HG03432 (cell line): Measurements from ENCODE around the gene SRGAP1.
A peak's percentile ranks its signal among the peaks of the same experiment; 100 is the strongest.
"Not testable (repeated sequence)": the region's sequence is repeated elsewhere in the genome, so short reads cannot be mapped to it uniquely, and the experiment has no call there.

Experiments used
- ATAC-seq: cut with Tn5 transposase; IDR thresholded peaks from one replicate; pipeline ENCODE4 v1.9.1; 2021; ENCODE audit warnings: mild to moderate bottlenecking, moderate library complexity; ENCODE audit not compliant: unreplicated experiment

The SRGAP1 gene

DNA sequence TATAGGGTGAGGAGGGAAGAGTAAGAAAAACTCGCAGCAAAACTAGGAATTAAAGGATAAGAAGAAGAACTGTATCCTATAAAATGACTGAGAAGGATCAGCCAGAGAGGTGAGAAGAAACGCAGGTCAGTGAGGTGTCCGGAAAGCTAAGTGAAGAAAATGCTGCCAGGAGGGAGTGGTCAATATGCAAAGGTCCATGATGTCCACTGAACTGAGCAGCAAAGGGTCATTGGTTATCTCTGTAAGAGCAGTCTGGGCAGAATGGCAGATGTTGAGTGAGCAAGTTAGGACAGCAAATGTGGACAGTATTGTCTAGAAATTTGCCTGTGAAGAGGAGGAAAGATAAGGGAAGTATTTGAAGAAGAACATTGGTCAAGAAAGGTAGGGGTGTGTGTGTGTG is 155.4 kb downstream of the SRGAP1 start:
- ATAC-seq = no peak

DNA sequence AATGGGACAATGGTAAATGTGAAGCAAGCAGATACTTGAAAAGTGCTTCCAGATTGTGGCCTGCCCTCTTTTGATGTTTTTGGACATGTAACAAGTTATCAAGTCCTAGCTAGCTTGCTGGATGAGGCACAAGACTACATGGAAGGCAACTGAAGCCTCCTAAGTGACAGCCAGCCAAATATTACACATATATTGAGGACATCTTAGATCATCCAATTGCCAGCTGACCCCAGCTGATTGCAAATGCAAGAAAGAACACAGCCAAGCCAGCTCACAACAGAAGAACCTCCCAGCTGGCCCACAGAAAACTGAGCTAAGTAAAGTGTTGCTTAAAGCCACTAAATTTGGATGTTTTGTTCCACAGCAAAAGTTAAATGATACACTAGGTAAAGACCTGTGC is 156.9 kb downstream of the SRGAP1 start:
- ATAC-seq = no peak

DNA sequence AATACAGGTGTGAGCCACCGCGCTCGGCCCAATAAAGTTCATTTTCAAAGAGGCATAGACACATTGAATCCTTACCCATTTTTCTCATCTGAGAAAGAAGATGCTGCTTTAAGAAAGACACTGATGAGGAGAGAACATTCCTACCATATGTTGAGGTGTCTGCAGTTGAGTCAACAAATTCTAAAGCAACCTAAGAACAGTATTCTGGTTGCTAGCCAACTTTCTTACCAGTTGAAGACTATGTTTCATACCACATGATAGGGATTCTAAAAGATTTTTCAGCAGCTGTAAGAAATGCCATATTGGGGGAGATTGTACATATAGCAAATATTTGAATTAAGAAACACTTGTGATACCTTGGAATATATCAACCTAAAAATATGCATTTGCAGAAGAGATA is 160.1 kb downstream of the SRGAP1 start:
- ATAC-seq = no peak

DNA sequence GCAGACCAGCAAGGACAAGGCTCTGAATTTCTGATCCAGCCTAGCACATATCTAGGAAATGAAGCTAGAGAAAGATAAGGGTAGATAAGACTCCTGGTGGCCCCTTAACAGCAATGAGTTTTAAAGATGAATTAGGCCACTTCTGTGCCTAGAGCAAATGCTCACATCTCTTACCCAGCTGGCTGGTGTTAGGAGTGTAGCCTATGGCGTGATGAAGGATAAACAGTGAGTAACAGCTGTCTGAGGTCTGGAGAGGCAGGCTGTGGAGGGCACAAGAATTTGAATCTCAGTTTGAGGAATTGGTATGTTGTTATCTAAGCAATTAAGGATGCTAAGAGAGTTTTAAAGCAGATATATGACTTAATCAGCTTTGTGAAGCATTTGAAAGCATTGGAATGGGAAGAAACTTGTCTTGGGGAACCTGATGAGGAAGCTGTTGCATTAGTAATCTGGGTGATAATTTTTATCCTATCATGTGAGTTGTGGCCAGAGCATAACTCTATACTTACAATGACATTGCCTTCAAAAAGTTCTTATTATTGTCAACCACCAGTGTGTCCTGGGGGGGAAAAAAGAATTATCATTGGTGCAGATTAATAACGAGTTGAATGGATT is 161.8 kb downstream of the SRGAP1 start:
- ATAC-seq = no peak

DNA sequence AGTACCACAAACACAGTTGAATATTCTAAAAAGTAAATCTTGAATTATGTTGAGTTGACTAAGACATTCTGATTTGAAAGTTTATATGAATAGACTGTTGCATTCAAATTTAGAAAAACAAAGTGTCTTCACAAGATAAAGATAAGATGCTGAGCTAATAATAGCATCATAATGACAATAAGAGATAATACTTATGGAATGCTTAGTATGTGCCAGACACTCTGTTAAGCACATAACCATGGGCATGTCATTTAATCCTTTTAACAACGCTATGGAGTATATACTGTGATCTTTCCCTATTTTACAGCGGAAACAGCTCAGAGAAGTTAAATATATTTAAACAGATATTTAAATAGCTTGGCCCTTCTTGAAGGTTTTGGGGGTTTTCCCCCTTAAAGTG is 163.4 kb downstream of the SRGAP1 start:
- no peak for ATAC-seq

DNA sequence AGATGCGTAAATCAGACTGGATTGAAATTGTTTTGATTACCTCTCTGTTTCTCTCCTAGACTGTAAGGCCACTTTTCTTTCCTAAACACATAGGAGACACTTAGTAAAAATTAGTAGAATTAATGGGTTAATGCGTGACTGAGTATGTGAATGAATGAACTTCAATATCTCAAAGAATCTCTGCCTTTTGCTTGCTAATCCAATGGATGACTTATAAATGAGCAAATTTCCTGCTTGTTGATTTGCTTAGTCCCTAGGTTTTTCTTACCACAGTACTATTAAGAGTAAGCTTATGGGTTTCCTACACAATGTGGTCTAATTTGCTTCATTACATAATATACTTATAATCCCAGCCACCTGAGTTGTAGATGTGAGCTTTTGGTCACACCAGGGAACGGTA is 164.1 kb downstream of the SRGAP1 start:
- no peak for ATAC-seq

DNA sequence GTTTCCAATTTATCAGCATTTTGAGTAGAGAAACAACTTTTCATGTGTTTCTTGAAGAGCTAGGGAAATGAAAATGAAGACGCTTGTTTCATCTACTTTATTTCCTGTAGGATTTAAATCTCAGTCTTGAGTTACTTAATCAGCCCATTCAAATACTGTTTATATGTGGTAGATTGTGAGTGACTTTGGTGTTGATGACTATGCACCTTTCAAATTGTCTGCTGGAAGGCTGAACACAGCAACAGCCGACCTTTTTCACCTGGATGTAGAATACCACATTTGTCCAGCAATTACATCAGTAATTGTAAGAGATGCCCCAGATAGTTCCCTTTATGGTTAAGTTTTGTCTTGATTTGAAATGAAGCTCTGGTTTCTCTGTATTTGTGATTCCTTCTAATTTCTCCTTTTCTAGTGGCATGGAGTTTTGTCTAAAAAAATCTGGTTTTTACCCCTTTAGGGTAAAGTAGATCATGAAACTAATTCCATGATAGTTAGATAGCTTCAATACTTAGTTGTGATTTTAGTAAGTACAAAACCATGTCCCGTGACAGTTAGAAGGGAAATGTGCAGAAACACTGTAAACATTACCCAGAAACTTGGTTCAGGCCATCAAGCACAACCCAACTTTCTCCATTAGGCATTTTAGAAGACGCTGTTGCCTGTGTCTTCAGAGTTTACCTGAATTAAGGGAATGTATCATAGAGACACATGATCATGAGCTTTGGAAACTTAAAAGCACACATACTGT is 165.0 kb downstream of the SRGAP1 start:
- ATAC-seq = peak; percentile 57

DNA sequence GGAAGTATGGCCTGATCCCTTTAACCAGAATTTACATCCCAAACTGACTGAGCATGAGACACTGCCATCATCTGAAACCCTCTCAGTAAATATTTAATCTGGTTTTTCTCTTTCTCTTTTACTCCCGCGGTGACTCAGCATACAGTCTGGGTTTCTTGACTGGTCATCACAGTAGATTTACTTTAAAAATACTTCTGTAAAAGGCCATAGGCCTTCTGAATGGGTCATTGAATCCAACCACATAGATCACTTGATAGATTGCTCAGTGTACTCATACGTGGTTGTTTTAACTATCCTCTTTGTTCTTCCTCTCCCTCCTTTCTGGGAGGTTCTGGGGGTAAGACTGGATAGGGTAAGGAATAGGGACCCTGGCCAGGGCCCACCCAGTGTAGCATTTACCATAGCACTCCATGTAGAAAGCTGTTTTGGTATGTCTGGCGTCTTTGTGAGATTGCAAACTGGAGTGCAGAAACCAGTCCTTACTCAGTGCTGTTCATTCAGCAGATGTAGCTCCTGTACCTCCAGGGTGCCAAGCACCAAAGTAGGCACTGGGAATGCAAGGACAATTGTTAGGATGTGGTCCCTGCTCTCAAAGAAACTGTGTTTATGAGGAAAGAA is 165.7 kb downstream of the SRGAP1 start:
- ATAC-seq = peak; percentile 86

DNA sequence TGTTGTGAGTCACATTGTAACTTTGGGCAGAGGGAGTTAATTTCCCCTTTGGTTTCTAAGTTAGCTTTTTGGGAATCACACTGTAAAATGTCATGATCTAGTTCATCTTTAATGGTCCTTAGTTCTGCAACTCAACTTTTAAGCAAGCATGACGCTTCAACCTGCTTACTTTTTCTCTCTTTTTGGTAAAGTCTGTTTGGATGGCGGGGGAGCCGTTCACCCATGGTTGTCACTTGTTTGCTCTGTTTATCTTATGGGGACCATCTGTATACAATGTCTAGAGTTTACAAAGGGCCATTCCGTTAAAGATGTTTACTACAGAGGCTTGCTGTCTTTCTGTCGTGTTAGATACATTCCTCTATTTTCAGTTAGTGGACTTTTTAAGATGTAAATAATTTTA is 172.0 kb downstream of the SRGAP1 start:
- ATAC-seq = no peak

DNA sequence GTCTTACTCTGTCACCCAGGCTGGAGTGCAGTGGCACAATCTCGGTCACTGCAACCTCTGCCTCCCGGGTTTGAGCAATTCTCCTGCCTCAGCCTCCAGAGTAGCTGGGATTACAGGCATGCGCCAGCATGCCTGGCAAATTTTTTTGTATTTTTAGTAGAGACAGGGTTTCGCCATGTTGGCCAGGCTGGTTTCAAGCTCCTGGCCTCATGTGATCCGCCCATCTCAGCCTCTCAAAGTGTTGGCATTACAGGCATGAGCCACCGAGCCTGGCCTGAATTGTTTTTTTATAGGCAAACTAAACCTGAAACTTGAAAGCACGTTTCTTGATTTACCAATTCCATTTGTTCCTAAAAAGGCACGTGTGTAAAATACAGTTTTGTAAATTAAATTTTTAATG is 173.6 kb downstream of the SRGAP1 start:
- not testable (repeated sequence) for ATAC-seq

DNA sequence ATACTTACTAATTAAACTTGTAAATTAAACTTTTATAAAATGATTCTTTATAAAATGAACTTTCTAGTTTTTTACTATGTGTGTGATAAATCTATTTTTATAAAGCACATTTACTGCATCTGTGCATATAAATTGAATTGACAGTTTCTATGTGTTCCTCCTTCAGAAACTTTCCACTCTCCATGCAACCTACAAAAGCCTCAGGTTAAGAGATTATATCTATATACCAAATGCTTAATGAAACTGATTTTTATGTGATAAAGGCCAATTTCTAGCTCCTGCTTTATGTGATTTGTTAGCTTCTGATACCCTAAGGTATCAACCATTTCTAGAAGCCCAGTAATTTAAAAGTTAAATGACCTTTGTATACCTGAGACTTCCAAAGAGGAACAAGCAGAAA is 174.0 kb downstream of the SRGAP1 start:
- no peak for ATAC-seq

DNA sequence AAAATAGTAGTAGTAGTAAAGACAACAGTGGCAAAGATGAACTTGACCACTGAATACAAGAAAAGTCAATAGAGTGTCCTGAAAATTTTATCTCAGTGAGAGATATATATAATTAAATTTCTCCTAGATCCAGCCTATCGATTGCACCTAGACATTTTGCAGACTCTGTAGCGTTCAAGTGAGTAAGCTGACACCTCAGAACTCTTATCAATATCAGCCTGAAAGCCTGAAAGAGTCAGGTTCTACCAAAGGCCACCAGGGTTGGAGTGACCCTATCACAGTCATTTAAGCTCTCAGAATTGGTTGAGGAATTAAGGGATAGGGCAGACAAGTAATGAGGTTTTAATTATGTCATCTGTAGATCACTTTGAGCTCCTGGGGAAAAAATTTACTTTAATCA is 174.6 kb downstream of the SRGAP1 start:
- ATAC-seq = no peak

DNA sequence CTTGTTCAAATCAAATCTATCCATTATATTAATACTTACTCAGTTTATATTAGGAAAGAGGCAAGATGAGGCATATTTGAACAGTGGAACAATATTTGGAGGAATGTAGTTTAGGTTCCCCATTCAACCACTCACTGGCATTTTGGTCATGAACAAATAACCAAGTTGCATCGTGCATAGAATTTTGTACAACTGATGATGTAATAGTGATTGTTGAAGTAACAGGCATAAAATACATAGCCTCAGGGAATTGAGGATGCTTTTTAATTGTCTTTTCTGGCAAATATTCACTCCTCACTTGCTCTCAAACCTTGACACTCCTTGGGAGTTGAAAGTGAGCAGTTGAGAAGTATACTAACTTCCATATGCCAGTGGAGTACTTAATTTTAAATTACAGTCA is 175.2 kb downstream of the SRGAP1 start:
- no peak for ATAC-seq

DNA sequence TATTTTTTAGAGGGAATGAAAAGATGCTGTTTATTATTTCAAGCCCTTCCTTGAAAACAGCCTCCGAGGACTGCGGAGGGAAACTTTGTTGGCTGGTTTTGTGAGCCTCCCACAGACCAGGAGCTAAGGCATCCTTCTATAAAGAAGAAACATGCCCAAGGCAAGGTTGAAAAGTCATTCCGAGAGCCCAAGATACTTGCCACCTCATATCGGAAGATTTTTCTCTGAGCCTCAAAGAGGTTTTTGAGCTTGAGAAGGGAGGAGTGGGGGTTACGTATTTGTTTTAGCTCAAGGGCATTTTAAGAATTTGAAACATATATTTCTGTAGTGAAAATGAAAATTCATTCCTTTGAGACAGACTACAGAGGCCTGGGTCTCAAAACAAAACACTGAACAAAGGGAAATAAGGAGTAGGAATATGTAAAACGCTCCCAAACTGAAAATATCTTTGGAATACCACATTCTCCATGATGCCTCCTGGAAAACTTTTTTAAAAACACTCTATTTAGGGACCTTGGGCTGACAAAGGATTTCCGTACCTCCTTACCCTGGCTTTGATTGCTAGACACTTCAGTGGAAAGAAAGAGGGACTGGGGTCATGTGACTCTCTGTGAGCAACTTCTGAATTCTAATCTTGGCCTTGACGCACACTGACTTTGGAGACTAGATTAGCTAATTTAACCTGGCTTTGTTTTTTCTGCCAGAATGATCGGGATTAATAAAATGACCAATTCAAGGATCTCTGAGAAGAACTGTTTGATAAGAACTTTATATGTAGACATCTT is 180.9 kb downstream of the SRGAP1 start:
- no peak for ATAC-seq

DNA sequence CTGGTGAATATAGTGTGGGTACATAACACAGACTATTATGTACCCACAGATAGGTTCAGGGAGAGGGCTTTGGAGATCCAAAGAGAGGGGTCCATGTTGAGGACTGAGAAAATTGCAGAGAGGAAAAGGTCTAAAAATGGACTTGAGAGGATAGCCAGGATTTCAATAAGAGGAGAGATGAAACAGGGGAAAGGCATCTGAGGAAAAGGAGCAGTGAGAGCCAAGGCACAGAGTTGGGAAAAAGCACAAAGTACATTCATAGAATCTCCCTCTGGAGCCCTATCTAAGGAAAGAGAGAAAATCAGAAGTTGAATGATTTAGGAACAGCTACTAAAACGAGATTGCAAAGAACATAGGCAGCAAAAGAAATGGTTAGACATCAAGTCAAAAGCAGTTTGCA is 182.8 kb downstream of the SRGAP1 start:
- ATAC-seq = no peak

DNA sequence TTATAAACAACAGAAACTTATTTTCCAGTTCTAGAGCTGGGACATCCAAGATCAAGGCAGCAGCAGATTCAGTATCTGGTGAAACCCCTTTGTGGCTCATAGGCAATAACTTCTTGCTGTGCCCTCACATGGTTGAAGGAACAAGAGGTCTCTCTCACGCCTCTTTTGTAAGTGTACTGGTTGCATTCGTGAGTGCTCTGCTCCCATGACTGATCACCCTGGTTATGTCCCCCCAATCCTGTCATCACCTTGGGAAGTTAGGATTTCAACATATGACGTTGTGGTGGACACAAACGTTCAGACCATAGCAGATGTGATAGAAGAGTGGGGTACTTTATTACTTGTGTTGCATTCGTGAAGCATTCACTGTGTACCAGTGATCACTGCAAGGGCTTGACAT is 184.0 kb downstream of the SRGAP1 start:
- ATAC-seq = no peak

DNA sequence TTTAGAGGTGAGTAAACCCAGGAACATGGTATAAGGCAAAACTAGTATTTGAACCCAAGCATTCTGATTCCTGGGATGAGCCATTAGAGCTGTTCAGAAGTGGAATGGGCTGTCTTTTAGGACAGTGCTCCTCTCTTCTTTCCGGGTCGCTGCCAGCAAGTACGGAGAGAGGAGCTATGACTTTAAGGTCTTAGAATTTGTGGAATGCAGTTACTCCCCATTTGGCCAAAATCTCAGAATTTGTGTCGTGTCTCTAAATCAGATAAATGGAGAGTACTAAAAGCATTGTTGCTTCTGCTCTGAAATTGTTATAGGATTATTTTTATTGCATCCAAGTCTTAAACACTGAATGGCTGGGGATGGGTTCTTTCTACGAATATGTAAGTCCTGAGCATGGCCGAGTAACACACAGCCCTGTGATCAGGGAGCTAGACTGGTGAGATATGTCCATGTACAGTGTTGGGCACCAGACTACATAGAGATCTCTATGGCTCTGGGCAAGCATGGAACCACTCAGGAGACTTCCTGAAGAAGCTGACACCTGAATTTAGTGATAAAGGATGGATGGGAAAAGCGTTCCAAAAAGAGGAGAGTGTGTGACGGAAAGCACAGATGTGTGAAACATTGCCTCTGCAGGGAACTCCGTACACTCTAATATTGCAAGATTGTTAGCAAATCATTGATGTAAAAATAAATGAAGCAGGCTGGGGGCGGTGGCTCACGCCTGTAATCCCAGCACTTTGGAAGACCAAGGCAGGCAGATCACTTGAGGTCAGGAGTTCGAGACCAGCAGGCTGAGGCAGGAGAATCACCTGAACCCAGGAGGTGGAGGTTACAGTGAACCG is 184.7 kb downstream of the SRGAP1 start:
- ATAC-seq = no peak

DNA sequence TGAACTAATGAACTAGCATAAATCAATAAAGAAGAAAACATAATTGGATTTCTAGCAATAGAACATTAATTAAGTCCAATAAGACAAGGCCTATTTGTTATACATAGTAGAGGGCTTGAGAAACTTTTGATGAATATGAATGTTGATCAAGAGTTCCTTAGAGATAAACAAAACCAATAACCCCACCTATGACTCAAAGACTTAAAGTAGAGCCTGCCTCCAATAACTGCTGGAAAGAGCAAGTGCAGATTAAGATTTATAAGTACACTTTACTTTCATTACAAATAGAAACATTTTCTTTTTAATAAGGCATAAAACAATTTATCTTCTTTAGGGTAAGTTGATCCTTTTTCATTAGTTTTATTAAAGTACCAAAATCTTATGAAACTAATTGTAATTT is 185.7 kb downstream of the SRGAP1 start:
- no peak for ATAC-seq

DNA sequence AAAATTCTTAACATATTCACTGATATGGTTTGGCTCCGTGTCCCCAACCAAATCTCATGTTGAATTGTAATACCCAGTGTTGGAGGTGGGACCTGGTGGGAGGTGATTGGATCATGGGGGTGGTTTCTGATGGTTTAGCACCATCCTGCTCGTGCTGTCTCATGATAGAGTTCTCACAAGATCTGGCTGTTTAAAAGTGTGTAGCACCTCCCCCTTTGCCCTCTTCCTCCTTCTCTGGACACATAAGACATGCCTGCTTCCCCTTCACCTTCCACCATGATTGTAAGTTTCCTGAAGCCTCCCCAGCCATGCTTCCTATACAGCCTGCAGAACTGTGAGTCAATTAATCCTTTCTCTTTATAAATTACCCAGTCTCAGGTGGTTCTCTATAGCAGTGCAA is 189.6 kb downstream of the SRGAP1 start:
- ATAC-seq = not testable (repeated sequence)

DNA sequence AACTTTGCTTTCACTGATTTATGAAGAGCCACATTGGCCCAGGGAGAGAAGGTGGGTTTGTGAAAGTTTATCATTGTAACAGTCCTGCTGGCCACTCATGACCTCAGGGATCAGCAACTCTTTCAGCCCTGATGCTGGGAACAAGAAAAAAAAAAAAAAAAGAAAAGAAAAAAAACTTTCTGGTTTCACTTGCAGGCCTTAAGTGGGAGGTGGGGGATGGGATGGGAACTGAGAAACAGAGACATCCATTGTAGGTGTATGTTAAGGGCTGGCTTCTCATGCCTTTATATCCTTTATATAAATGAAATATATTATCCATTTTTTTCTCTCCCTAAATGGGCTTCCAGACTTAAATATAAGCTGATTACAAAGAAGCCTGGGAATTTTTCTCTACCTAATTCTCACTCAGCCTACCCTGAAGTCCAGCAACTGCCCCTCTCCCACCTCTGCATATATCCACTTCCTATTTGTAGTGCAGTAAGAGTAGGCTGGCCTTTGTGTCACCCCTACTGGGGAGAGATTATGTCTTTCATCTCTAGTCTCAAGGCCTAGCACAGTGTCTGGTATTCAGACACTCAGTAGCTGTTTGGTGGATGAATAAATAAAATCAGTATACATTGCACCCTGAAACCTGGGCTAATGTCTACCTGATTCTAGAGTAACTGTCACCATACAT is 190.5 kb downstream of the SRGAP1 start:
- ATAC-seq = no peak
